Measurements from ENCODE around the gene GPR176.

Gene GPR176

DNA sequence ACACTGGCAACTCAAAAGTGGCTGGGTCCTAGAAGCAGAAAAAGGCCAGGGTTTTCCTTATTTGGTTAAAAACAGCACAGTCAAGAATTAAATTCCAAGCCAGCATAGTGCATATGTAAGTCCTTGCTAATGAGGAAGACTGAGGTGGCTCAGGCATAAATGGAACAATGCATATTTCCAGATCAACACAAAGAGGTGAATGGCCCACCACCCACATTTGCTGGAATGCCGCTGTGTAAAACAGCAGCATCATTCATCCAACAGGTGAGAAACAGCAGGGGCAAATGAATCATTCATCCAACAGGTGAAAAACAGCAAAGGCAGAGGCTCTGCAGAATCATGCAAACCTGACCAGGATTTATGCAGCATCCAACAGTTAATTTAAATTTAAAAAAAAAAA lies 32.9 kb downstream of the GPR176 start:
- H3K27me3 ChIP-seq (ENCODE audit: insufficient read depth, low read length, poor library complexity, severe bottlenecking) = no peaks in the 10 kb centered on the region
- no peaks in the 10 kb centered on the region for H3K79me2 ChIP-seq (ENCODE audit: insufficient read depth, low read length)
- no peaks in the 10 kb centered on the region for H3F3A ChIP-seq (ENCODE audit: low read depth)
- no peak overlapping the region for H3K4me2 ChIP-seq (ENCODE audit: low read depth, low read length, poor library complexity, severe bottlenecking)
- no peak overlapping the region for H2AFZ ChIP-seq (ENCODE audit: low read length)
- no peaks in the 10 kb centered on the region for H3K4me1 ChIP-seq (ENCODE audit: insufficient read depth, low read length, poor library complexity, severe bottlenecking)
- H3K9me2 ChIP-seq (replicated peaks; ENCODE audit: low read depth, low read length) = no peaks in the 10 kb centered on the region
- H4K20me1 ChIP-seq (ENCODE audit: insufficient read depth, low read length, poor library complexity, severe bottlenecking) = no peaks in the 10 kb centered on the region
- no peak for TF ChIP-seq EZH2phosphoT487 (IDR thresholded peaks at IDR 0.05; ENCODE audit: borderline replicate concordance)
- TF ChIP-seq, protein P1, sequence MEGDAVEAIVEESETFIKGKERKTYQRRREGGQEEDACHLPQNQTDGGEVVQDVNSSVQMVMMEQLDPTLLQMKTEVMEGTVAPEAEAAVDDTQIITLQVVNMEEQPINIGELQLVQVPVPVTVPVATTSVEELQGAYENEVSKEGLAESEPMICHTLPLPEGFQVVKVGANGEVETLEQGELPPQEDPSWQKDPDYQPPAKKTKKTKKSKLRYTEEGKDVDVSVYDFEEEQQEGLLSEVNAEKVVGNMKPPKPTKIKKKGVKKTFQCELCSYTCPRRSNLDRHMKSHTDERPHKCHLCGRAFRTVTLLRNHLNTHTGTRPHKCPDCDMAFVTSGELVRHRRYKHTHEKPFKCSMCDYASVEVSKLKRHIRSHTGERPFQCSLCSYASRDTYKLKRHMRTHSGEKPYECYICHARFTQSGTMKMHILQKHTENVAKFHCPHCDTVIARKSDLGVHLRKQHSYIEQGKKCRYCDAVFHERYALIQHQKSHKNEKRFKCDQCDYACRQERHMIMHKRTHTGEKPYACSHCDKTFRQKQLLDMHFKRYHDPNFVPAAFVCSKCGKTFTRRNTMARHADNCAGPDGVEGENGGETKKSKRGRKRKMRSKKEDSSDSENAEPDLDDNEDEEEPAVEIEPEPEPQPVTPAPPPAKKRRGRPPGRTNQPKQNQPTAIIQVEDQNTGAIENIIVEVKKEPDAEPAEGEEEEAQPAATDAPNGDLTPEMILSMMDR (conservative IDR thresholded peaks at IDR 0.05; ENCODE audit: low read length) = no peak
- no peak overlapping the region for H3K4me3 ChIP-seq (ENCODE audit: low read length, poor library complexity, severe bottlenecking)
- H3K36me3 ChIP-seq (ENCODE audit: insufficient read depth, low read length) = no peaks in the 10 kb centered on the region
- H3K9ac ChIP-seq (ENCODE audit: low read depth, low read length, poor library complexity, severe bottlenecking) = no peak overlapping the region
- H3K9me3 ChIP-seq (ENCODE audit: insufficient read depth, low read depth, low read length) = no peaks in the 10 kb centered on the region

DNA sequence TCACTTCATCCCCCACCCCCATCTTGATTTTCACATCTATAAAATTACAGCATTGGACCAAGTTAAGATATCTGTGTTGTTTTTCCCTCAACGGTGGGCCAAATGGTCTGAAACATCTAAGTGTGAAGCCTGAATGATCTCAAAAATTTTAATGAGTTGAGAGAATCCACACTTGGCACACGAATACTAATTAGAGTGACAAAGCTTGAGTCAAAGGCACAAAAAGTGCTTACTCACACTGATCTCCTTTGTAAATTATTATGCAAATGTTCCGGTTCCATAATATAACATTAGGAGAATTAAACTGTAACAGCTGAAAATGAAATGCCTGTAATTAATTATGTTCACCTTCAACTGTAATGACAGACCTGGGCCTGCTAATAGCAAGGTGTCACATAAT lies 33.6 kb downstream of the GPR176 start:
- Histone ChIP-seq H3F3A (ENCODE audit: low read depth) (no peaks in the 10 kb centered on the region), H2AFZ (ENCODE audit: low read length) (no peak overlapping the region), H3K27me3 (ENCODE audit: insufficient read depth, low read length, poor library complexity, severe bottlenecking) (no peaks in the 10 kb centered on the region), H3K9me3 (ENCODE audit: insufficient read depth, low read depth, low read length) (no peaks in the 10 kb centered on the region), H3K4me2 (ENCODE audit: low read depth, low read length, poor library complexity, severe bottlenecking) (no peak overlapping the region), H3K79me2 (ENCODE audit: insufficient read depth, low read length) (no peaks in the 10 kb centered on the region), H3K9me2 (replicated peaks; ENCODE audit: low read depth, low read length) (no peaks in the 10 kb centered on the region), H3K9ac (ENCODE audit: low read depth, low read length, poor library complexity, severe bottlenecking) (no peak overlapping the region), H3K4me1 (ENCODE audit: insufficient read depth, low read length, poor library complexity, severe bottlenecking) (no peaks in the 10 kb centered on the region), H4K20me1 (ENCODE audit: insufficient read depth, low read length, poor library complexity, severe bottlenecking) (no peaks in the 10 kb centered on the region), H3K36me3 (ENCODE audit: insufficient read depth, low read length) (no peaks in the 10 kb centered on the region), H3K4me3 (ENCODE audit: low read length, poor library complexity, severe bottlenecking) (no peak overlapping the region)
- TF ChIP-seq EZH2phosphoT487 (IDR thresholded peaks at IDR 0.05; ENCODE audit: borderline replicate concordance) = no peak
- TF ChIP-seq, protein P1 (conservative IDR thresholded peaks at IDR 0.05; ENCODE audit: low read length) = no peak

DNA sequence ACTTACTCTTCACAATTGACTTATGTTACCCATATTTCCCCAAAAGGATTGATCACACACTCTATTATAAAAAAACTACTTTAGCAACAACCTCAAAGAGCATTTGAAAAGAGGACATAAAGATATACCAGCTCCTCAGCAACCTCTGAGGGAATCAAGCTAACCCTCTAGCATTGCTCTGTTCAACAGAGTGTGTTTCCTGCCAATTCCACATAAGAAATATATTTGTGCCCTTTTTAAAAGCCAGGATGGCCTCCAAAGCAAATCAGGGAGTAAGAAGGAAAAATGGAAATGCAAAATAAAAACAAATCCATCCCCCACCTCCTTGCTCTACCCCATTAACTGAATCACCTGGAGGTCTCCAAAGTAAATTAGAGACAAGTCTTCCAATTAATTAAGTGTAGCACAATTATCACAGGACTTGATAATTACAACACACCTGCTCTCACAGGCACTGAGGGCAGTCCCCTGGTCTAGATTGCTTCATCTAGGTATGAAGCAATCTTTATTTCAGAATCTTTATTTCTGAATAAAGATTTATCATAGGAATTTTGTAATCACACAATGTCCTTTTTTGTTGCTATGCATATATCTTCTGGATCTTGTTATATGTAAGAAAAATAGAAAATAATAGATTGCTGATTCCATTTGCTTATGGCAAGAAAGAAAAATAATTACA lies 34.8 kb downstream of the GPR176 start:
- H3K4me2 ChIP-seq (ENCODE audit: low read depth, low read length, poor library complexity, severe bottlenecking) = no peak overlapping the region
- no peak overlapping the region for H3K4me3 ChIP-seq (ENCODE audit: low read length, poor library complexity, severe bottlenecking)
- no peaks in the 10 kb centered on the region for H3K4me1 ChIP-seq (ENCODE audit: insufficient read depth, low read length, poor library complexity, severe bottlenecking)
- no peaks in the 10 kb centered on the region for H3K9me3 ChIP-seq (ENCODE audit: insufficient read depth, low read depth, low read length)
- TF ChIP-seq, protein P1 (conservative IDR thresholded peaks at IDR 0.05; ENCODE audit: low read length) = no peak
- no peaks in the 10 kb centered on the region for H3K79me2 ChIP-seq (ENCODE audit: insufficient read depth, low read length)
- no peaks in the 10 kb centered on the region for H3K36me3 ChIP-seq (ENCODE audit: insufficient read depth, low read length)
- no peaks in the 10 kb centered on the region for H3F3A ChIP-seq (ENCODE audit: low read depth)
- H4K20me1 ChIP-seq (ENCODE audit: insufficient read depth, low read length, poor library complexity, severe bottlenecking) = no peaks in the 10 kb centered on the region
- no peak overlapping the region for H3K9ac ChIP-seq (ENCODE audit: low read depth, low read length, poor library complexity, severe bottlenecking)
- no peaks in the 10 kb centered on the region for H3K27me3 ChIP-seq (ENCODE audit: insufficient read depth, low read length, poor library complexity, severe bottlenecking)
- no peak overlapping the region for H2AFZ ChIP-seq (ENCODE audit: low read length)
- H3K9me2 ChIP-seq (replicated peaks; ENCODE audit: low read depth, low read length) = no peaks in the 10 kb centered on the region
